ENCODE measurements around the gene PHYH. TPM values are rescaled to one million over a fixed set of nuclear protein-coding genes. Genes with fewer than 3 reads are reported as not detected.

Gene PHYH
- total RNA-seq, 2 donors from 2014 or later, result 23.8 to 27.1 TPM

GRCh38 chr10:13310518-13311176, 10.8 kb upstream of the PHYH start:
- Histone ChIP-seq H3K36me3 (no peaks in the 10 kb centered on the region), H3K27ac (no peak overlapping the region), H3K9me3 (no peaks in the 10 kb centered on the region), H3K4me3 (no peak overlapping the region), H3K4me1 (ENCODE audit: control insufficient read depth in 1 of 2, low read depth in 2 of 2) (peaks cover 0 to 7% of the 10 kb centered on the region in 2 donors), H3K27me3 (replicated peaks; ENCODE audit: insufficient read depth) (no peaks in the 10 kb centered on the region)
- ATAC-seq (ENCODE audit: insufficient number of reproducible peaks, low FRiP score, low read depth) (no peak), DNase-seq (ENCODE audit: low spot score) (no peak)
- no peak for TF ChIP-seq CTCF (IDR thresholded peaks at IDR 0.05)

- Histone ChIP-seq H3K4me1 (ENCODE audit: control insufficient read depth in 1 of 2, low read depth in 2 of 2) (no peaks in the 10 kb centered on the region), H3K9me3 (no peaks in the 10 kb centered on the region), H3K27ac (no peak overlapping the region), H3K4me3 (no peak overlapping the region), H3K36me3 (no peaks in the 10 kb centered on the region), H3K27me3 (replicated peaks; ENCODE audit: insufficient read depth) (no peaks in the 10 kb centered on the region)
- ATAC-seq (ENCODE audit: insufficient number of reproducible peaks, low FRiP score, low read depth) (no peak), DNase-seq (ENCODE audit: low spot score) (no peak)
- TF ChIP-seq CTCF (IDR thresholded peaks at IDR 0.05), result no peak
Observed at GRCh38 chr10:13309792-13310191, 9.9 kb upstream of the PHYH start.

GRCh38 chr10:13308096-13308495, 8.2 kb upstream of the PHYH start:
- H3K4me1 ChIP-seq (ENCODE audit: control insufficient read depth in 1 of 2, low read depth in 2 of 2), result no peaks in the 10 kb centered on the region
- H3K27ac ChIP-seq, result no peak overlapping the region
- no peaks in the 10 kb centered on the region for H3K9me3 ChIP-seq
- TF ChIP-seq CTCF (IDR thresholded peaks at IDR 0.05), result no peak
- no peaks in the 10 kb centered on the region for H3K27me3 ChIP-seq (replicated peaks; ENCODE audit: insufficient read depth)
- no peak for ATAC-seq (ENCODE audit: insufficient number of reproducible peaks, low FRiP score, low read depth)
- H3K4me3 ChIP-seq, result no peak overlapping the region
- no peaks in the 10 kb centered on the region for H3K36me3 ChIP-seq
- DNase-seq (ENCODE audit: low spot score), result no peak

GRCh38 chr10:13306103-13306502, 6.2 kb upstream of the PHYH start:
- Histone ChIP-seq H3K4me3 (no peak overlapping the region), H3K27me3 (replicated peaks; ENCODE audit: insufficient read depth) (no peaks in the 10 kb centered on the region), H3K9me3 (no peaks in the 10 kb centered on the region), H3K4me1 (ENCODE audit: control insufficient read depth in 1 of 2, low read depth in 2 of 2) (peaks cover 4 to 7% of the 10 kb centered on the region in 2 donors), H3K27ac (no peak overlapping the region), H3K36me3 (no peaks in the 10 kb centered on the region)
- no peak for TF ChIP-seq CTCF (IDR thresholded peaks at IDR 0.05)
- no peak for ATAC-seq (ENCODE audit: insufficient number of reproducible peaks, low FRiP score, low read depth)
- no peak for DNase-seq (ENCODE audit: low spot score)

- Histone ChIP-seq H3K9me3 (no peaks in the 10 kb centered on the region), H3K27ac (peak overlapping the region; percentile 97), H3K4me1 (ENCODE audit: control insufficient read depth in 1 of 2, low read depth in 2 of 2) (peaks cover 4 to 15% of the 10 kb centered on the region in 2 donors), H3K27me3 (replicated peaks; ENCODE audit: insufficient read depth) (no peaks in the 10 kb centered on the region), H3K4me3 (peak overlapping the region; percentile 76), H3K36me3 (no peaks in the 10 kb centered on the region)
- no peak for ATAC-seq (ENCODE audit: insufficient number of reproducible peaks, low FRiP score, low read depth)
- no peak for TF ChIP-seq CTCF (IDR thresholded peaks at IDR 0.05)
- DNase-seq (ENCODE audit: low spot score), result no peak
Observed at GRCh38 chr10:13302821-13303555, 3.1 kb upstream of the PHYH start.

Data from thoracic aorta (tissue), 2 donors.